ENCODE measurements around the gene SLC25A11.

Gene SLC25A11

DNA sequence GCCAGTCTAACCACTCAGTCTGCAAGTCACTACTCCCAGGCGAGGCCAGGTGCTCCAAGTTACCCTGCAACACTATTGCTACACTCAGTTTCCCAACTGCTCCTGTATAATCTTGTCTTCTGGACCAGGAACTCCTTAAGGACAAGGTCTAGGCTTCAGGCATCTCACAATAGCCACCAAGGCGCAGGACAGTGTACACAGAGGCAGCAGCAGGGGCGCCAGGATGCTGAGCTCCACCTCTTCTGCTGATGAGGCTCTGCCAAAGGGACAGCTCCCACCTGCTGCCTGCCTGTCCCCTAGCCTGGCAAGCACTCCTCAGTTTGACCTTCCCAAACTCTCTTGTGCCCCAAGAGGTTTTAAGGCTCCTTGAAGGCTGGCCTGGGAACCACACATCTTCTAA, 3.4 kb downstream of the SLC25A11 start:
- Histone ChIP-seq H2BK120ac (ENCODE audit: low read depth, low read length) (no peak overlapping the region), H3K4me2 (ENCODE audit: low read length) (no peak overlapping the region), H2BK5ac (ENCODE audit: low read length) (no peak overlapping the region), H3K79me1 (ENCODE audit: low read length) (peaks cover 11% of the 10 kb centered on the region), H4K5ac (ENCODE audit: low read length) (no peak overlapping the region), H3K56ac (ENCODE audit: low read length) (no peak overlapping the region), H3K4ac (ENCODE audit: low read depth, low read length) (no peak overlapping the region), H3K36me3 (ENCODE audit: control insufficient read depth, insufficient read depth, low read length) (no peaks in the 10 kb centered on the region), H3K79me2 (ENCODE audit: control insufficient read depth, insufficient read depth, low read length) (peaks cover 18% of the 10 kb centered on the region), H3K4me1 (ENCODE audit: control insufficient read depth, low read depth, low read length) (peaks cover 3% of the 10 kb centered on the region), H3K18ac (ENCODE audit: low read length) (no peak overlapping the region), H2BK15ac (replicated peaks; ENCODE audit: low read depth) (no peak overlapping the region), H3K27ac (ENCODE audit: low read depth, low read length) (no peak overlapping the region), H3K9ac (ENCODE audit: low read length) (no peak overlapping the region), H3K23ac (ENCODE audit: low read length) (no peak overlapping the region), H2AK5ac (ENCODE audit: low read length) (no peak overlapping the region), H3K4me3 (ENCODE audit: low read length) (no peak overlapping the region), H3K27me3 (ENCODE audit: insufficient read depth, low read length, poor library complexity) (no peaks in the 10 kb centered on the region), H4K8ac (ENCODE audit: low read depth, low read length) (no peak overlapping the region)
- WGBS (ENCODE audit: extremely low coverage, insufficient coverage, low lambda C conversion rate): no CpG with 5 or more reads among the region's 3 CpGs
- DNase-seq: no peak

DNA sequence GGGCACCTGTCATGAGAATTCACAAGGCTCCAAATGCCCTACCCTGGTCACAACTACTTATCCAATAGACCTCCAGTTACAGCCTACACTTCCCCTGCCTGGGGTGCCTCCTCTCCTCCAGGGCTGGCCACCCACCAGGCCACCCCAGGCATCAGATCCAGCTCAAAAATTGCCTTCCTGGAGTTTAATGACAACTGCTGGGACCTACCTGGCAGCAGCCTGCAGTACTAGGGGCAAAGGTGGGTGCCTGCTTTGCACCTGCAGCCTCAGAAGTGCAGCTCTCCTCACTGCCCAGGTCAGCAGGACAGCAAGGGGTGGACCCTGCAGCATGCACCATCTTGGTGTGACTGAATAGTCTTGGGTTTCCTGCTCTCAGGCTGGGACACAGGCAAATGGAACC, 4.2 kb downstream of the SLC25A11 start:
- Histone ChIP-seq H3K23ac (ENCODE audit: low read length) (no peak overlapping the region), H2BK120ac (ENCODE audit: low read depth, low read length) (no peak overlapping the region), H2BK15ac (replicated peaks; ENCODE audit: low read depth) (no peak overlapping the region), H4K8ac (ENCODE audit: low read depth, low read length) (no peak overlapping the region), H3K9ac (ENCODE audit: low read length) (no peak overlapping the region), H3K56ac (ENCODE audit: low read length) (no peak overlapping the region), H3K79me2 (ENCODE audit: control insufficient read depth, insufficient read depth, low read length) (peaks cover 10% of the 10 kb centered on the region), H2AK5ac (ENCODE audit: low read length) (no peak overlapping the region), H3K27ac (ENCODE audit: low read depth, low read length) (no peak overlapping the region), H3K18ac (ENCODE audit: low read length) (no peak overlapping the region), H3K4me2 (ENCODE audit: low read length) (no peak overlapping the region), H3K4me1 (ENCODE audit: control insufficient read depth, low read depth, low read length) (peaks cover 3% of the 10 kb centered on the region), H2BK5ac (ENCODE audit: low read length) (no peak overlapping the region), H3K4me3 (ENCODE audit: low read length) (no peak overlapping the region), H3K4ac (ENCODE audit: low read depth, low read length) (no peak overlapping the region), H3K27me3 (ENCODE audit: insufficient read depth, low read length, poor library complexity) (no peaks in the 10 kb centered on the region), H3K36me3 (ENCODE audit: control insufficient read depth, insufficient read depth, low read length) (no peaks in the 10 kb centered on the region), H3K79me1 (ENCODE audit: low read length) (peaks cover 9% of the 10 kb centered on the region), H4K5ac (ENCODE audit: low read length) (no peak overlapping the region)
- DNase-seq: no peak

DNA sequence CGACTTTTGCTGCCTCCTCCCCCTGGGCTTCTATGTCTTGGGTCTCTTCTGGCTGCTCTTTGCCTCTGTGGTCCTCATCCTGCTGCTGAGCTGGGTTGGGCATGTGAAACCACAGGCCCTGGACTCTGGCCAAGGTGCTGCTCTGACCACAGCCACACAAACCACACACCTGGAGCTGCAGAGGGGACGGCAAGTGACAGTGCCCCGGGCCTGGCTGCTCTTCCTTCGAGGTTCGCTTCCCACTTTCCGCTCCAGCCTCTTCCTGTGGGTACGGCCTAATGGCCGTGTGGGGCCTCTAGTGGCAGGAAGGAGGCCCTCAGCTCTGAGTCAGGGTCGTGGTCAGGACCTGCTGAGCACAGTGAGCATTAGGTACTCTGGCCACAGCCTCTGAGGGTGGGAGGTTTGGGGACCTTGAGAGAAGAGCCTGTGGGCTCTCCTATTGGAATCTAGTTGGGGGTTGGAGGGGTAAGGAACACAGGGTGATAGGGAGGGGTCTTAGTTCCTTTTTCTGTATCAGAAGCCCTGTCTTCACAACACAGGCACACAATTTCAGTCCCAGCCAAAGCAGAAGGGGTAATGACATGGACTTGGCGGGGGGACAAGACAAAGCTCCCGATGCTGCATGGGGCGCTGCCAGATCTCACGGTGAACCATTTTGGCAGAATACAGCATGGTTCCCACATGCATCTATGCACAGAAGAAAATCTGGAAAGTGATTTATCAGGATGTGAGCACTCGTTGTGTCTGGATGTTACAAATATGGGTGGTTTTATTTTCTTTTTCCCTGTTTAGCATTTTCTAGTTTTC, 5.5 kb downstream of the SLC25A11 start:
- no peak overlapping the region for H3K4me2 ChIP-seq (ENCODE audit: low read length)
- H3K18ac ChIP-seq (ENCODE audit: low read length): no peak overlapping the region
- H2BK15ac ChIP-seq (replicated peaks; ENCODE audit: low read depth): no peak overlapping the region
- no peak overlapping the region for H2AK5ac ChIP-seq (ENCODE audit: low read length)
- WGBS (ENCODE audit: extremely low coverage, insufficient coverage, low lambda C conversion rate): no CpG with 5 or more reads among the region's 14 CpGs
- H3K79me2 ChIP-seq (ENCODE audit: control insufficient read depth, insufficient read depth, low read length): peaks cover 10% of the 10 kb centered on the region
- H3K4me1 ChIP-seq (ENCODE audit: control insufficient read depth, low read depth, low read length): peaks cover 3% of the 10 kb centered on the region
- no peak overlapping the region for H3K9ac ChIP-seq (ENCODE audit: low read length)
- no peak overlapping the region for H2BK5ac ChIP-seq (ENCODE audit: low read length)
- no peak overlapping the region for H4K5ac ChIP-seq (ENCODE audit: low read length)
- H3K4ac ChIP-seq (ENCODE audit: low read depth, low read length): no peak overlapping the region
- no peak overlapping the region for H3K4me3 ChIP-seq (ENCODE audit: low read length)
- no peak overlapping the region for H3K27ac ChIP-seq (ENCODE audit: low read depth, low read length)
- H3K79me1 ChIP-seq (ENCODE audit: low read length): peaks cover 9% of the 10 kb centered on the region
- DNase-seq: peak; percentile 77
- no peak overlapping the region for H3K23ac ChIP-seq (ENCODE audit: low read length)
- H2BK120ac ChIP-seq (ENCODE audit: low read depth, low read length): no peak overlapping the region
- H4K8ac ChIP-seq (ENCODE audit: low read depth, low read length): no peak overlapping the region
- H3K36me3 ChIP-seq (ENCODE audit: control insufficient read depth, insufficient read depth, low read length): no peaks in the 10 kb centered on the region
- H3K56ac ChIP-seq (ENCODE audit: low read length): peak overlapping the region; percentile 62
- no peaks in the 10 kb centered on the region for H3K27me3 ChIP-seq (ENCODE audit: insufficient read depth, low read length, poor library complexity)

DNA sequence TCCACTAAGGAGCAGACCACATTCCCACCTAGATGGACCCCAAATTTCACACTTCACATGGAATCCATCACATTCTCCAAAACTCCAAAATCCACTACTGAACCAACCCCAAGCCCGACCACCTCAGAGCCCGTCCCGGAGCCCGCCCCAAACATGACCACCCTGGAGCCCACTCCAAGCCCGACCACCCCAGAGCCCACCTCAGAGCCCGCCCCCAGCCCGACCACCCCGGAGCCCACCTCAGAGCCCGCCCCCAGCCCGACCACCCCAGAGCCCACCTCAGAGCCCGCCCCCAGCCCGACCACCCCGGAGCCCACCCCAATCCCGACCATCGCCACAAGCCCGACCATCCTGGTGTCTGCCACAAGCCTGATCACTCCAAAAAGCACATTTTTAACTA, 6.2 kb downstream of the SLC25A11 start:
- H3K27me3 ChIP-seq (ENCODE audit: insufficient read depth, low read length, poor library complexity): no peaks in the 10 kb centered on the region

DNA sequence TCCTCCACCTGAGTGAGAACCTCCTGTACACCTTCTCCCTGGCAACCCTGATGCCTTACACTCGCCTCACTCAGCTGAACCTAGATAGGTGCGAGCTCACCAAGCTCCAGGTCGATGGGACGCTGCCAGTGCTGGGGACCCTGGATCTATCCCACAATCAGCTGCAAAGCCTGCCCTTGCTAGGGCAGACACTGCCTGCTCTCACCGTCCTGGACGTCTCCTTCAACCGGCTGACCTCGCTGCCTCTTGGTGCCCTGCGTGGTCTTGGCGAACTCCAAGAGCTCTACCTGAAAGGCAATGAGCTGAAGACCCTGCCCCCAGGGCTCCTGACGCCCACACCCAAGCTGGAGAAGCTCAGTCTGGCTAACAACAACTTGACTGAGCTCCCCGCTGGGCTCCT, 7.1 kb downstream of the SLC25A11 start:
- Histone ChIP-seq H2BK5ac (ENCODE audit: low read length) (no peak overlapping the region), H3K4me2 (ENCODE audit: low read length) (no peak overlapping the region), H3K56ac (ENCODE audit: low read length) (no peak overlapping the region), H3K36me3 (ENCODE audit: control insufficient read depth, insufficient read depth, low read length) (no peaks in the 10 kb centered on the region), H3K79me2 (ENCODE audit: control insufficient read depth, insufficient read depth, low read length) (no peaks in the 10 kb centered on the region), H4K8ac (ENCODE audit: low read depth, low read length) (no peak overlapping the region), H2BK120ac (ENCODE audit: low read depth, low read length) (no peak overlapping the region), H3K23ac (ENCODE audit: low read length) (no peak overlapping the region), H3K79me1 (ENCODE audit: low read length) (no peaks in the 10 kb centered on the region), H3K18ac (ENCODE audit: low read length) (no peak overlapping the region), H3K27ac (ENCODE audit: low read depth, low read length) (no peak overlapping the region), H3K4ac (ENCODE audit: low read depth, low read length) (no peak overlapping the region), H3K4me3 (ENCODE audit: low read length) (no peak overlapping the region), H2AK5ac (ENCODE audit: low read length) (no peak overlapping the region), H3K27me3 (ENCODE audit: insufficient read depth, low read length, poor library complexity) (no peaks in the 10 kb centered on the region), H4K5ac (ENCODE audit: low read length) (no peak overlapping the region), H3K9ac (ENCODE audit: low read length) (no peak overlapping the region), H3K4me1 (ENCODE audit: control insufficient read depth, low read depth, low read length) (no peaks in the 10 kb centered on the region), H2BK15ac (replicated peaks; ENCODE audit: low read depth) (no peak overlapping the region)
- no CpG with 5 or more reads among the region's 12 CpGs for WGBS (ENCODE audit: extremely low coverage, insufficient coverage, low lambda C conversion rate)
- no peak for DNase-seq

More for the DNA sequence above, 6.2 kb downstream of the SLC25A11 start:
- Histone ChIP-seq H3K79me1 (ENCODE audit: low read length) (peaks cover 5% of the 10 kb centered on the region), H2BK120ac (ENCODE audit: low read depth, low read length) (no peak overlapping the region), H4K8ac (ENCODE audit: low read depth, low read length) (no peak overlapping the region), H3K4ac (ENCODE audit: low read depth, low read length) (no peak overlapping the region), H2BK5ac (ENCODE audit: low read length) (no peak overlapping the region), H3K4me3 (ENCODE audit: low read length) (no peak overlapping the region), H3K9ac (ENCODE audit: low read length) (no peak overlapping the region), H3K56ac (ENCODE audit: low read length) (no peak overlapping the region), H3K23ac (ENCODE audit: low read length) (no peak overlapping the region), H3K4me1 (ENCODE audit: control insufficient read depth, low read depth, low read length) (peaks cover under 1% of the 10 kb centered on the region), H2BK15ac (replicated peaks; ENCODE audit: low read depth) (no peak overlapping the region), H2AK5ac (ENCODE audit: low read length) (no peak overlapping the region), H3K36me3 (ENCODE audit: control insufficient read depth, insufficient read depth, low read length) (no peaks in the 10 kb centered on the region), H3K27ac (ENCODE audit: low read depth, low read length) (no peak overlapping the region), H3K18ac (ENCODE audit: low read length) (no peak overlapping the region), H3K79me2 (ENCODE audit: control insufficient read depth, insufficient read depth, low read length) (peaks cover 4% of the 10 kb centered on the region), H3K4me2 (ENCODE audit: low read length) (no peak overlapping the region), H4K5ac (ENCODE audit: low read length) (no peak overlapping the region)
- no peak for DNase-seq
- no CpG with 5 or more reads among the region's 16 CpGs for WGBS (ENCODE audit: extremely low coverage, insufficient coverage, low lambda C conversion rate)

DNA sequence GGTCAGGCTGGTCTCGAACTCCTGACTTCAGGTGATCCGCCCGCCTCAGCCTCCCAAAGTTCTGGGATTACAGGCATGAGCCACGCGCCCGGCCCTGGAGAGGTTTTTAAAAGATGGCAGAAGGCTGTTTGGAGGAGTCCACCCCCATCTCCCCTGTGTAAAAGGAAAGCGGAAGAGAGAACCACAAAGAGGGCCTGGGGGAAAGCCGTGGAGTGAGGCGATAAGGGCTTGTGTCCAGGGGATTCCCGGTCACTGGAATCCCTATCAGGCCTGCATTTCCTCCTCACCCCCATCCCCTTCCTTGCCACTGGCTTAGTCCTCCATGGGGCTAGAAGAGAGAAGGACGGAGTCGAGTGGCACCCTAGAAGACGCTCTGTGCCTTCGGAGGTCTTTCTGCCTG, 7.9 kb downstream of the SLC25A11 start, which contains the start of gene GP1BA:
GP1BA (plus strand) TSS at position 315 of the 400 bp plus-strand sequence. CDS start 328 bp downstream, outside the sequence.
- no peak for DNase-seq
- WGBS (ENCODE audit: extremely low coverage, insufficient coverage, low lambda C conversion rate): no CpG with 5 or more reads among the region's 14 CpGs
- Histone ChIP-seq H3K9ac (ENCODE audit: low read length) (no peak within 1 kb of the TSS), H3K18ac (ENCODE audit: low read length) (no peak within 1 kb of the TSS), H2AK5ac (ENCODE audit: low read length) (no peak within 1 kb of the TSS), H3K4me2 (ENCODE audit: low read length) (no peak within 1 kb of the TSS), H2BK15ac (replicated peaks; ENCODE audit: low read depth) (no peak within 1 kb of the TSS), H3K27me3 (ENCODE audit: insufficient read depth, low read length, poor library complexity) (no peaks in the 10 kb centered on the region), H3K23ac (ENCODE audit: low read length) (no peak within 1 kb of the TSS), H3K4me3 (ENCODE audit: low read length) (no peak within 1 kb of the TSS), H3K4me1 (ENCODE audit: control insufficient read depth, low read depth, low read length) (no peaks in the 10 kb centered on the region), H4K5ac (ENCODE audit: low read length) (no peak within 1 kb of the TSS), H2BK120ac (ENCODE audit: low read depth, low read length) (no peak within 1 kb of the TSS), H3K79me1 (ENCODE audit: low read length) (no peaks in the 10 kb centered on the region), H4K8ac (ENCODE audit: low read depth, low read length) (no peak within 1 kb of the TSS), H3K36me3 (ENCODE audit: control insufficient read depth, insufficient read depth, low read length) (no peaks in the 10 kb centered on the region), H3K27ac (ENCODE audit: low read depth, low read length) (no peak within 1 kb of the TSS), H3K56ac (ENCODE audit: low read length) (no peak within 1 kb of the TSS), H3K4ac (ENCODE audit: low read depth, low read length) (no peak within 1 kb of the TSS), H2BK5ac (ENCODE audit: low read length) (no peak within 1 kb of the TSS), H3K79me2 (ENCODE audit: control insufficient read depth, insufficient read depth, low read length) (no peaks in the 10 kb centered on the region)

Data from mesendoderm (in vitro differentiated cells).